ENCODE results near the gene NTPCR.

Gene NTPCR

DNA sequence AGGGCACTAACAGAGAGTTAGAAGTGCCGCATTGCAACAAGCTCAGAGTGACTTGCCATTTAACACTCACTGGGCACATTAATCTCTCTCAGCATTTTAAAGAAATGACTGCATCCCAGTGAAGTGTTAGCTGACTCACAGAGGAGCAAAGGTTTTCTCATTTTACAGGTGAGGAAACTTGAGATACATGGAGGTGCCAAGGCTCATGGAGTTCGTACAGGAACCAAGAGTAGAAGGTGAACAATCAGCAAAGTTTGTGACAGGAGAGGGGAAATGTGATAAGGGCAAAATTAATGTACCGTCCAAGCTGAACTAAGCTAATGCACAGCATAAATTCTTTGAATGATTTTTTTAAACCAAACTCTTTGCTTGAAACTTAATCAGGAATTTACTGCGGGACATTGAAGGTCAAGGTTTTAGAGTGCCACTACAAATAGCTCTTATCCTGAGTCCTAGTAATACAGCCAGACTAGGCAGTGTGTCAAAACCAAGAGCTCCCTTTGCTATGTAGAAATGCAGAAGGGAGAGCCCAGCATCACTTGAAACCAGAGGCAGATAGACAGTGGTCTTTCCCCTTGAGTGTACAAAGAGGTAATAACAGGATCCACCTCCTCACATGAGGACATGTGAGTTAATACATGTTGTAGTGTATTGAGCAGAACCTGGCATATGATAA is 22.4 kb upstream of the NTPCR start:
- DNase-seq: no peak

DNA sequence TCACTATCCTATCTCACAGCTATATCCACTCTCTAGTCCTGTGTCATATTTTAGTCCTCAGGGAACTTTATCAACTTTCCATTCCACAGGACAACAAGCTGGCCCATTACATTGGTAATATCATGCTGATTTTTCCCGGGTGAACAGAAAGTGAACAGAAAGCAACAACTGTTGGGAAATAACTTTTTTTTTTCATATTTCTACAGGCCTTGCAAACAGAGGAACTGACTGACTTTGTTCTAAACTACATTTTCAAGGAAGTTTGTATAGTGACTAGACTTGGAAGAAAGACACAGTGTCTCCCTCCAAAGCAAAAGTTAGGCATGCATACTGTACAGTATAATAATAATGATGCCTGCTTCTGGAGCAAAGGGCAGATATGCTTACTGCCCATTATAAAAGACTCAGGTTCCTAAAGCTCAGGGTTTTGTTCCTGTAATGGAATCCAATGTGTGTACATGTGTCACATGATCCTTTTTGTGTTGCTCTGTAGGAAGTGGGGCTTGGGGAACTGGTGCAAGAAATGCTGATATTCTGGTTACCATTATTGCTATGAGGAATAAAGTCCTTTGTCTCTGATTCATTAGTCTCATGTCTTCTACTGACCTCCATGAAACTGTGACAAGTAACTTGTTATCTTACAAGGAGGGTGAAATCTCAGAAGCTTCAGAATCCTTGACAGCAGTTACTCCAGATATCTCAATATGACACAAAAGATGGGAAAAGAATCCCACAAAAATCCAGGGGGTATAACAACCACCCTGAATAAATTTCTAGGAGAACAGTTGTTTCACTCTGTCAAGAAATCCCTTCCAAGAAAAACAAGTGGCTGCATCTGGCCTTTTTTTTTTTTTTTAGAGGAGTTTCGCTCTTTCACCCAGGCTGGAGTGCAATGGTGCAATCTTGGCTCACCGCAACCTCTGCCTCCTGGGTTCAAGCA is 17.7 kb upstream of the NTPCR start:
- no peak for DNase-seq

DNA sequence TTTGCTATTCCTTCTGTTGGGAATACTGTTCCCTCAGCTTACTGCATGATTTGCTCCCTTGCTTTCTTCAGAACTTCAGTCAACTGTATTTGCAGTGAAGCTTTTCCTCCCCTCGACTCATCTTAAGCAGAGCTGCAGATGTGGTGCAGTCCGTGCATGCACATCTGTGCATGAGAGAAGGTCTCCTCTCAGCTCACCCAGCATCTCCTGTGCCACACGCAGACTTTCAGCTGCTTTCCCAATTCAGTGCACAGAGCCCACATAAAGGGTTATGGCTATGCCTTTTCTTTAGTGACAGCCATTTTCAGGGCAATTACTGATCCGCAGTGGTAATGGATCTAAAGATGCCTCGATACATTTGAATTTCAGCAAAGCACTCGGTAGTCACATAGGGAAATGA is 13.5 kb upstream of the NTPCR start:
- DNase-seq: no peak

DNA sequence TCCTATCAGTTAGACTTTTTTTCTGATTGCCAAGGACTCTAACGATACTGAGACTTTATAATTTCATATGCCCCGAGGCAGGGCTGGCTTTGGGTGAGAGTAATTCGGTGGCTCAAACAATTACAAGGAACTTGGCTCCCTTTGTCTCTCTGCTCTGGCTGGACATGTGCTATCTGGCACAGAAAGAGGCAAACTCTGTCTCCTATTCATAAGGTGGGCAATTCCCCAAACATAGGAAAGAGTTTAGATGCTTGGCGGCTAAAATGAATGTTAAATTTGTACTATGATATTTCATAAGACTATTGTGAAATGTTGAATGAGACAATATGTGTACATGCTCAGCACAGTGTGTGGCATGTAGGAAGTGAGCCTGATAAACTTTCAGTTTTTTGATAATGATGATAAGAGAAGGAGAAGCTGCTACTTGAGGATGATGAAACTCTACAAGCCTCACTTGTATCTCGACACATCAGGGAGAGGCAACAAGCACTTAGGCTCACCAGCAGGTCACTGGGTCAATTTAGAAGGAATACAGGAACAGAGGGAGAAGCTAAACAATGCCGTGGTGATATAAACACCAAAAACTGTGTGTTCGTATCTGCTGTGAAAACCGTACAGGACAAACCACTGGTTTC is 12.6 kb upstream of the NTPCR start:
- no peak for DNase-seq

DNA sequence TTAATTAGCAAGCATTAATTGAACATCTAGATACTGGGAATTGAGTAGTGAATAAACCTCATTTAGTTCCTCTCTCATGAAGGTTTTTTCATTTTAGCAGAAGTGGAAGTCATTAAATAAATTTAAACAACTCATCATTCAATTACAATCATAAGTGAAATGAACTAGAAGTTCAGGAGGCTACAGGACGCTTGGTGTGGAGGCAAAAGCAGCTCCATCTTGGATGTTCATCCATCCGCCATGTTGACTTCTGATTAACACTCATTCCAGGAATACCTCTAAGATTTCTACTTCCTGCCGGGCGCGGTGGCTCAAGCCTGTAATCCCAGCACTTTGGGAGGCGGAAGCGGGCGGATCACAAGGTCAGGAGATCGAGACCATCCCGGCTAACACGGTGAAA is 11.5 kb upstream of the NTPCR start:
- DNase-seq: no peak

DNA sequence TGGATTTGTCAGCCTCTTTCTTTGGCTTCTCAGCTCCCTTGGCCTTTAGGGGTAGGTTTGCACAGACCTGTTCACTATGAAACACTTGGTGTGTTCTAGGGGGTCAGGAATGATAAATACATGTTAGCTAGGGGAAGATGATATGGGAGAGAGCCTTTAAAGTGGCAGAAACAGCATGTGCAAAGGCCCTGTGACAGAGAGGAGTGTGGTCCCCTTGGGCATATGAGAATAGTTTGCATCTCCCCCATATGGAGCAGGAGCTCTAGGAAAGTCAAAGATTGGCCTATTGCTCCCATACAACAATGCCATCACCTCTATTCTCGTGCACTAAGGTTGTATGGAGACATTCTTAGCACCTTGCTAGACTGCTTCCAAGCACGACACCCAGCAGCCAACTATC is 10.7 kb upstream of the NTPCR start:
- DNase-seq: no peak

DNA sequence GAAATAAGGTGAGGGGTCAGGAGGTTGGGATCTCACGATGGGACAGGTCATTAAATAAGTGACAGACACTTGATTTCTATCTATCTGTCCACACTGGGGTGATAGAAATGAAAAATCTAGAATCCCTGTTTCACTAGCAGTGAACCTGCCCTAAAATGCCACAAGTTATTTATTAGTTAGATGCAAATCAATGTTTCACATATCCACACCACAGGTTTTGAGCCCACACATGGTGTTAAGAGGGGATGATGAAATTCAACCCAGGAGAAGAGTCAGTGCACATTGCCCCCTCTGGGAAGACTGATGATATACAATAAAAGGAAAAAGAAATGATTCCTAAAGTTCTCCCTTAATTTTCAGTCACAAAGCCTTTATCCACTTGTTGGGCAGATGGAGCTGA is 10.1 kb upstream of the NTPCR start:
- DNase-seq: no peak

DNA sequence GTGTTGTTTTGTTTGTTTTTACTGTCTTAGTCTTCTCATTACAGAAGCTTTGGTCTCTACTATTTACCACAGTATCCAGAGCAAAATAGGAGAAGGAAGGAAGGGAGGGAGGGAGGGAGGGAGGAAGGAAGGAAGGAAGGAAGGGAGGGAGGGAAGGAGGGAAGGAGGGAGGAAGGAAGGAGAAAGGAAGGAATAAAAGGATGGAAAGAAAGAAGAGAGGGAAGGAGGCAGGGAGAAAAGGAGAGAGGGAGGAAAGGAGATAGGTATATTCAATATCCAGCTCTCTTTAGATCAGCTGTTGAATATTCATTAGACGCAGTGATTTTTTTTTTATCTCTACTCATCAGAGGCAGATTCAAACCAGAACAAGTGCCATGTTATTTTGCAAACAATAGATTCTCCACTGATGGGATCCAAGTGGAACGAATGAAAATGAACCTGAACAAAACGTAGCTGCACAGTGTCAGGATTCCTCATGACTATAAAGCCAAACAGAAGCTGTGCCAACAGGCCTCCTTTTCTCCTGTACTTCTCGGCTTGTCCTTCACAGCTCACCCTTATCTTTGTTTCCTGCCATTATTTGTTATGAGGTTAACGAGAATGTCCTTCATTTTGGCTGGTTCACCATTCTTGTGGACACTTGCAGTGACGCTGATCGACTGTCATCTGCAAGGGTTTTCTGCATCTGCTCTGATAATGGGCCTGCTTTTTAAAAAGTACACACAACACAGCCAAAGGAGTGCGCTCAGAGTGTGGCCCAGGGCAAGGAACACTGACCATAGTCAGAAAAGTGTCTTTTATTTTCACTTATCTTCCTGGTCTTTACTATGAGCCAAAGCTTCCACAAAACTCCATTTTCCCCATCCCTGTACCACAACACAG is 7.8 kb upstream of the NTPCR start:
- no peak for DNase-seq

DNA sequence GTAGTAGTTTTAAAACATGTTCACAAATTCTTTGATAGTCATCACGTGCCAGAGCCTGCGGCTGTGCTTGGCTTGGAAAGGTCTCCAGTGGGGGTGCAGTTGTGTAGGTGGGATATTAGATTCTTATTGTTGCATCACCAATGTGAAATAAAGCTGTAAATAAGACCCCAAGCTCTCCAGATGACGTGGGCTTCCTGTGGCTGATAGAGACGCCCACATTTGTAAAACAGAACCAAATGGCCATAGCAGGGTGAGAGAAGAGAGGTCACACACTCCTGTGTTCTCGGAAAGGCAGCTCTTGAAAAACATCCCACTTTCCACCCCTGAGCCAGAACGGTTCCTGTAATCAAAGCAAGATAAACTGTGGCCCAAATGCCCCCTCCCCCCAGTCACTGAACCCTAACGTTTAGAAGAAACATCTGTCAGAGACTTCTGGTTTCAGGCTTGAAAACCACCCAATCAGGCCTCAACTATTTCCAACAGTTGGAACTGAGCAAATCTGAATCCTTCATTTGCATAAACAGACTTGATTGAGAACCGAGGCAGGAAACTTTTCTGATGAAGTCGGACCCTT is 6.6 kb upstream of the NTPCR start:
- DNase-seq: no peak

DNA sequence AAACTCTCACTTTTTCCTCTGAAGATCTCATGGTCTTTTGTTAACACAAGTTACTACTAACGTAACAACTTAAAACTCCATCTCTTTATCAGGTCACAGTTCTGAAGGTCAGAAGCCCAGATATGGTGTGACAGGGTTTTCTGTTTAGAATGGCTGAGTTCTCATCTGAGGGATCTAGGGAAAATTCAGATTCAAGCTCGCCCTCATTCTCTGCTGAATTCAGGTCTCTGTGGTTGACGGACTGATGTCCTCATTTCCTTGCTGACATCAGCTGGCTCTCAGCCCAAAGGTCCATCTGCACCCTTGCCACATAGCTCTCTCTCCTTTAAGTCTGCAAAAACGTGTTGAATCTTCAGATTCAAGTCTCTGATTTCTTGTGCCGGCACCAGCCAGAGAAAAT is 6.1 kb upstream of the NTPCR start:
- no peak for DNase-seq

DNA sequence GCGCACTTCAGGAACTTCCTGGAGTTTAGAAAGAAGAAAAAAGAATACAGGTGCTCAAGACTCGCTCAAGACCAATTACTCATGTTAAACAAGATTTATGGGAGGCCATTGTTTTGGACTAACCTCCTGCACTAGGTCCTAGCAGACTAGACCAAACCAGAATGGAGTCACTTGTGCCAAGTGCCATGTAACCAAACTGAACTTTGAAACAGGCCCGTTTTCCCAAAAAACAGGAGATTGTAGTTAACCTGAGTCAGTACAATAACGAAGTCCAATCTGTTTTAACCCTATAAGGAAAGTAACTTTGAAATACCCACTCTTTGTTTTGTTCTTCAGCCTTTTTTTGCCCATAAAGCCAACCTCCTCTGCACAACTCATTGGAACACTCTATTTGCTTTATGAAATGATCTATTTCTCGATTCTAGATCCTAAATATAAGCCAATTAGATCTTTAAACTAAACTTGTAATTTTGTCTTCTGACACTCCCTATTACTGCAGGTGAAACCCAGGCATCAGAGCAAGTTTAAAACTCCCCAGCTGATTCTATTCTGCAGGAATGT is 695 bp upstream of the NTPCR start:
- no peak for DNase-seq

DNA sequence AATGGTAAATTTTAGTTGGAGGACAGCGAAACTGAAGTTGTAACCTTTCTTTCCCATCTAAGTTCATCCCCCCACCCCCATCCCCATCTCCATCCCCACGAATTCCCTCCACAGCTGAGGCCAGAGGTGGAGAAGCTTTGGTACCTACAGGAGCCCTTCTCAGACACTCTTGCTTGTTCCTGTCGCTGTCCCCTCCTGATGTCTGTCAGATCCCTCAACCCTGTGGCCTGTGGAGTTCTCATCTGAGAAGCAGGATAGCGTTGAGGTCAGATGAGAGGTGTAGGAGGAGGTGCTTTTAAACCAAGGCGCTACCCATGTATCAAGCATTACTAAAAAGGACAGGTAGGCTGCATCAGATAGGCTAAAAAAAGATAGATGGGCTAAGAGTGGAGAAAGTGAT is 769 bp downstream of the NTPCR start:
- DNase-seq: peak; percentile 58

DNA sequence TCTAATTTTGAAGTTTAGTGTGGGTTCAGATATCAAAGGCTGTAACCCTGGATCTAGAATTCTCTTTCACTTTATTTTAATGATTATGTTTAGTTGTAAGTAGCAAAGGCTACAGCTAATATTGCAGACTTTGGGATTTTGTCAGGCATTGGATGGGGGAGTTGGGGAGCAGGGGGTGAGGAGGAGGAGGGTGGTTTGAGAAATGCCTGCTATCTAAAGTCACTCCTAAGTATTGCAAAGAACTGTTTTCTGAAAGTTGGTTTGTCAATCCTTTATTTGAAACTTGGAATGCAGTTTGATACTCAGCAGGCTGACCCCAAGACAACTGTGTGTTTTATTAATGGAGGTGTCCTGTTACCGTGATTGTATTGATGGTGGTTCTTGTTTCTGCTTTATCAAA is 1.2 kb downstream of the NTPCR start:
- DNase-seq: no peak

DNA sequence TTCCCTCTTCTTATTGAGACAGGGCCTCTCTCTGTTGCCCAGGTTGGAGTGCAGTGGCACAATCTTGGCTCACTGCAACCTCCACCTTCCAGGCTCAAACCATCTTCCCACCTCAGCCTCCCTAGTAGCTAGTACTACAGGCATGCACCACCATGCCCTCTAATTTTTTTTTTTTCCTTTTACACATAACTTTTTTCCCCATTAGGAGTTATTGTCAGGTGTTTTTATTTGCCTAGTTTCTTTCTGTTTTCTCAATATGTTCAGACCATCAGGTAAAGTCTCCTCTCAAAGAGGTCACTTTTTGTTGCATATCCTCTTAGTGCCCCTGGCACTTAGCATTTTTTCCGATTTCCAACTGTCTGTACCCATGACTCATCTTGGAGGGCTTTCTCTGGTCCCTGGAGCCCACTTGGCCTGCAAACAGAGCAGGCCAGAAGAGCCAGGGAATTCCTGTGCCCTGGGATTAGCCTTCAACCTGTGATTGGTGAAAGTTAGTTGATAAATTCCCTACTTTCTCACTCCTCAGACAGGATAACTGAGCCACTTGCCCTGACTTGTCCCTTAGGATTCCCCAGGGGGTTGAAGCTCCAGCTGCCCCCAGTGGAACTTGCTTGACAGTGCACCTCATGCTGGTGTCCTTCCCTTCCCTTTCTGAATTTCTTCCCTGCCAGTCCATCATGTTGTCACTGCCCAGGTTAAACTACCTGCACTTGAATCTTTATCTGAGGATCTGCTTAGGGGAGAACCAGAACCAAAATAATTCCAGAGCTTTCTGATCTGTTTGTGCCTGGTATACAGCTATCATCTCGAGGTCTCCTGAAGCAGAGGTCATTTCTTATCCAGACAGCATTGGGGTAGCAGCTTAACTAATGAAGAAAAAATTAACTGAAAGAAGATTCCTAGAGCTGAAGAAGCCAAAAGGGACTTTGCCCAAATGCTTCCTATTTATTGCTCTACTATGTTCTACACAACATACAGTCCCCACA is 2.4 kb downstream of the NTPCR start:
- peak; percentile 90 for DNase-seq

DNA sequence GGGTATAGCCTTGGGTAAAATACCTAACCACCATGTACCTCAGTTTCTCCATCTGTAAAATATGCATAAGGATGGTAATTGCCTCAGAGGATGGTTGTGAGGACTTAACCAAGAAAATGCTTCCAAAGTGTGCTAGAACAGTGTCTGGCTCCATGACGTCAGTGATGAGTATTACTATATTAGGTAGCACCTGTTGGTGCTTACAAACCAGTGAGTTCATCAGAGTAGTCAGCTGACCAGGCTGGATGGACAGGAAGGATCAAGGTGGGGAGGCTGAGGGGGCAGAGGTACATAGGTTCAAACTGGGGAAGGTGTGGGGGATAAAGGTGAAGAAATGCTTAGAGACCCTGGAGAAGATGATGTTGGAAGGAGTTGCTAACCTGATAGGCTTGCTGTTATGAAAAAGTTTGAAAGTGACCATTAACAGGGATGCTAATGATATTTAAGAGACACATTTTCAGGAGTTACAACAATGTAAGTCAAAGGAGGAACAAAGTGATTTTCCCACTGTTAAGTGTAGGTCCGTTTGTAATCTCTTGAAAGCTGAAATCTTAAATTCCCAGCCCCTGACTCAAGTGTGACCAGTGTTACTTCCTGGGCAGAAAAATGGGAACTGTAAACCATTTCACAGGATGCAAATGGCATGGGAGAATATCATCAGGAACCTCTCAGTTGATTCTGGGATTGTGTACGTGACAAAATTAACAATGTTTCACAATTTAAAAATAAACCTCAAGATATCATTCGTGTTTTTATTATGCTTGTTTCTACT is 4.4 kb downstream of the NTPCR start:
- no peak for DNase-seq

DNA sequence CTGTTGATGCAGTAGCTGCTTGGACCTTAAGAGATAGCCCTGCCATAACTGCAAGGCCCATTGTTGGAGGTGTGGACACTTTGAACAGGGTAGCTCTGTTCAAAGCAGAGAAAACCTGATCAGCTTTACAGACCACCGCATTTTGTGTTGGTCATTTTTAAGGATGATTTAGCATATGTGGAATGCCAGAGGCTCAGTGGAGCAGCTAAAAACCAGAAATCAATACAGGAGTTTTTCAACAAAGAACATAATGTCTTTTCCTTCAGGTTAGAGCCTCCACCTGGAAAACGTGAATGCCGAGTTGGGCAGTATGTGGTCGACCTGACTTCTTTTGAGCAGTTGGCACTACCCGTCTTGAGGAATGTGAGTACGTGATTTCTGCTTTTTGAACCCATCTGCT is 5.7 kb downstream of the NTPCR start:
- DNase-seq: no peak

DNA sequence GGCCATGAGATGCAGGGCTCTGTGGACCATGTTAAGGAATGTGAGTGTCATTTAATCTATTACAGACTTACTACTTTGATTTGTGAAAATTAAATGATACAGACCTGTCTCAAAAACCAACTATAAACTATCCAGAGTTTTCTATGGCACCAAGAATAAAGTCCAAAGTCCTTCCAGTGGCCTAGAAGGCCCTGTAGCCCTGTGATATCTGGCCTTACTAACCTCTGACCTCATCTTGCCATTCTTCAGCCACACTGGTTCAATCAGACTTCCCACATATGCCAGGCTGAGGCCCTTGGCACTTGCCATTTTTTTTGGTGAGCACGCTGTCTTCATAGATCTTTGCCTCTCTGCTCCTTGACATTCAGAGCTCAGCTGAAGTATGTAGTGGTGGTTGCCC is 7.7 kb downstream of the NTPCR start:
- no peak for DNase-seq

DNA sequence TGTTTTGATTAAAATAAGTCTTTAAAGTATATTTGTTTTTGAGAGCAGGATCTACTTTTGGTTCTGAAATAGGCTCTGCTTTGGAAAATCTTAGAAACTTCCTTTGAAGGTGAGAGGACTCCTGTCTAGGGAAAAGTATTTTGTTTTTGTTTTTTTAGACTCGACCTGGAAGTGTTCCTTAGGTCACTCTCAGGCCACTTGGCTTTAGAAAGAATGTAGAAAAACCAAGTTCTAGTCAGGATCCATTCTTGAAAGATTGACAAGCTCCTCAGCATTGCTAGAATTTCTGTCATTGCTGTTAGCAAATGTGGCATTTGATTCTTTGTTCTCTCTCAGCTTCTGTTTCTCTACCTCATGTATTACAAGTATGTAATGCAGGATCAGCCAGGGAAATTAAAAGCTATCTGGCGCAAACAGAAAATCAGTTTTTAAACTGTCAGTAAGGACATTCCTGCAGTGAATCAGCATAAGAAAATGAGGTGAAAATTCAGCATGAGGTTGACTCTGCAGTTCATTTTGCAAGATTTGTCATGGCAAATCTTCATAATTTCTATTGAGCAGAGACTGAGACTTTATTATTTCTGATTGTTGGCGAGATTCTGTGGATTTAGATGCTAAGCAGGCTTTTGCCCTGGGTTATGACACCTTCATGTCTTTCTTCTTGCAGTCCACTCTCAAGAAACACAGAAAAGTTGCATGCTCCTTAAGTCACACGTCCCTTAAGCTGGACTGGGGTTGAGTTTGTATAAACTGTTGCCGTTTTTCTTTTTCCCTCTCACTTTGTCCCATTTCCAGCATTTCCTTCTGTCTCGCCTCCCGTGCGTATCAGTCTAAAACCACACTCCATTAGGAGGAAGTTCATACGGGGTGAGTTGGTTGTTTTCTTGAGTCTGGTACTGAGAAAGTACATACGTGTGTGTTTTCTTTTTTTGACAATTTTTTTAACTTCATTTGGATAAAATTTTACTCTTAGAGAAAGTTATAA is 12.6 kb downstream of the NTPCR start:
- DNase-seq: no peak

DNA sequence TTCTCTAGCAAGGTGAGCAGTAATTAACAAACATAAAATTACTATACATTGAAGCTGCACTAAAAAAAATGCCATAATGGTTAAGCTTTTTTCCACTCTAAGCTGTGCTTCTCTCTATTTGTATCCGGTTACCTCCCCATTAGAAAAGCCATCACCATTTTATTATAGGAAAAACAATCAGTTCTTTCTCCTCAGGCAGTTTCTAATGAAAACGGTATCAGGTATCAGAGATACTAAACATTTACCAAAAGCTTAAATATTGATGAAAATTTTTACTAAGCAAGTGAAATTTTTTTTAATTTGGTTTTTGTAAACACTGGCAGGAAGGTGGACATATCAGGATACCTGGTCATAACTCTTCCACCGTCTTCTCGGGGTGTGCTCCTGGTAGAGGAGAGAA is 14.2 kb downstream of the NTPCR start:
- DNase-seq: no peak

Data from NCI-H82 (cell line).